ENCODE data around the gene LPO. TPM values are rescaled to one million over a fixed set of nuclear protein-coding genes. Genes with fewer than 3 reads are reported as not detected.

Gene LPO
- total and polyA plus RNA-seq, 9 of the 15 experiments (the other 6 are each of a cell fraction or from before 2014, with no cell fraction given) = 0.07 to 0.11 TPM; not detected in 7

- TF ChIP-seq ELF2 (CRISPR knock-in tag; IDR thresholded peaks at IDR 0.05) (no peak), BRF2 (IDR thresholded peaks at IDR 0.05; ENCODE audit: borderline replicate concordance, insufficient read depth, insufficient read length) (no peak), MYNN (IDR thresholded peaks at IDR 0.05) (no peak), MYNN (CRISPR knock-in tag; IDR thresholded peaks at IDR 0.05) (no peak), E2F6 (IDR thresholded peaks at IDR 0.05; ENCODE audit: borderline replicate concordance in 1 of 2, extremely low read depth in 1 of 2, insufficient read depth in 1 of 2, insufficient read length in 1 of 2, low read depth in 1 of 2, low read length in 1 of 2, poor library complexity in 1 of 2, severe bottlenecking in 1 of 2) (peak in 1 of 2 experiments; percentile 32), MAX (CRISPR knock-in tag; IDR thresholded peaks at IDR 0.05) (0 out of 2 replicates have a peak, but pooled peaks have one; percentile 36), ATF6 (CRISPR knock-in tag; IDR thresholded peaks at IDR 0.05) (no peak), TCFL5 (CRISPR knock-in tag; conservative IDR thresholded peaks at IDR 0.05) (no peak)
- TF ChIP-seq, protein P1, sequence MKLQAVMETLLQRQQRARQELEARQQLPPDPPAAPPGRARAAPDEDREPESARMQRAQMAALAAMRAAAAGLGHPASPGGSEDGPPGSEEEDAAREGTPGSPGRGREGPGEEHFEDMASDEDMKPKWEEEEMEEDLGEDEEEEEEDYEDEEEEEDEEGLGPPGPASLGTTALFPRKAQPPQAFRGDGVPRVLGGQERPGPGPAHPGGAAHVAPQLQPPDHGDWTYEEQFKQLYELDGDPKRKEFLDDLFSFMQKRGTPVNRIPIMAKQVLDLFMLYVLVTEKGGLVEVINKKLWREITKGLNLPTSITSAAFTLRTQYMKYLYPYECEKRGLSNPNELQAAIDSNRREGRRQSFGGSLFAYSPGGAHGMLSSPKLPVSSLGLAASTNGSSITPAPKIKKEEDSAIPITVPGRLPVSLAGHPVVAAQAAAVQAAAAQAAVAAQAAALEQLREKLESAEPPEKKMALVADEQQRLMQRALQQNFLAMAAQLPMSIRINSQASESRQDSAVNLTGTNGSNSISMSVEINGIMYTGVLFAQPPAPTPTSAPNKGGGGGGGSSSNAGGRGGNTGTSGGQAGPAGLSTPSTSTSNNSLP (IDR thresholded peaks at IDR 0.05; ENCODE audit: borderline replicate concordance, low read depth, low read length) = no peak
These were observed 33.6 kb upstream of the LPO start (continued) for GRCh38 chr17:58204796-58205195.

Data from K562 (cell line).